Activated CD4-positive, alpha-beta T cell treated with anti-CD3 and anti-CD28 coated beads, Interleukin-2, amount 50 U/mL, for 24 hours (primary cell): ENCODE measurements around the gene GOLPH3.
"Not testable (repeated sequence)": the region's sequence is repeated elsewhere in the genome, so short reads cannot be mapped to it uniquely, and the experiment has no call there.

Experiments used
- DNase-seq, 2 donors: peaks; one replicate each; pipeline ENCODE4 v3.0.0-alpha.2; 2020; ENCODE audit warnings: low read depth in 1 of 2, low spot score in 1 of 2

Gene GOLPH3

GRCh38 chr5:32100691-32101302, 73.3 kb downstream of the GOLPH3 start:
- DNase-seq = no peak

GRCh38 chr5:32100230-32100629, 73.9 kb downstream of the GOLPH3 start:
- no peak for DNase-seq

- DNase-seq = no peak
Observed at GRCh38 chr5:32099486-32100035, 74.6 kb downstream of the GOLPH3 start.

- DNase-seq = no peak
Observed at GRCh38 chr5:32098890-32099310, 75.2 kb downstream of the GOLPH3 start.

GRCh38 chr5:32098291-32098690, 75.8 kb downstream of the GOLPH3 start:
- DNase-seq = no peak

GRCh38 chr5:32096891-32097595, 77.1 kb downstream of the GOLPH3 start:
- no peak for DNase-seq

- no peak for DNase-seq
Observed at GRCh38 chr5:32095261-32095671, 78.9 kb downstream of the GOLPH3 start.

GRCh38 chr5:32094691-32095090, 79.4 kb downstream of the GOLPH3 start:
- DNase-seq = no peak

GRCh38 chr5:32092938-32093812, 80.9 kb downstream of the GOLPH3 start:
- DNase-seq = peak; percentile 12 to 69

GRCh38 chr5:32090755-32091128, 83.4 kb downstream of the GOLPH3 start:
- DNase-seq = no peak

- no peak for DNase-seq
Observed at GRCh38 chr5:32090026-32090754, 83.9 kb downstream of the GOLPH3 start.

GRCh38 chr5:32089146-32090000, 84.7 kb downstream of the GOLPH3 start:
- no peak for DNase-seq

GRCh38 chr5:32088214-32088613, 85.9 kb downstream of the GOLPH3 start:
- DNase-seq = no peak

- DNase-seq = no peak
Observed at GRCh38 chr5:32087086-32088082, 86.7 kb downstream of the GOLPH3 start.

GRCh38 chr5:32083981-32084430, 90.1 kb downstream of the GOLPH3 start:
- no peak for DNase-seq

GRCh38 chr5:32082701-32083100, 91.4 kb downstream of the GOLPH3 start:
- DNase-seq = no peak

GRCh38 chr5:32080565-32080964, 93.6 kb downstream of the GOLPH3 start:
- DNase-seq = not testable (repeated sequence)

- DNase-seq = not testable (repeated sequence)
Observed at GRCh38 chr5:32078855-32079254, 95.3 kb downstream of the GOLPH3 start.
